ENCODE results near the gene EPB41L4B. TPM values are rescaled to one million over a fixed set of nuclear protein-coding genes. Genes with fewer than 3 reads are reported as not detected.

EPB41L4B gene
- total RNA-seq, 1 donor from 2014 or later: 4.7 TPM

DNA sequence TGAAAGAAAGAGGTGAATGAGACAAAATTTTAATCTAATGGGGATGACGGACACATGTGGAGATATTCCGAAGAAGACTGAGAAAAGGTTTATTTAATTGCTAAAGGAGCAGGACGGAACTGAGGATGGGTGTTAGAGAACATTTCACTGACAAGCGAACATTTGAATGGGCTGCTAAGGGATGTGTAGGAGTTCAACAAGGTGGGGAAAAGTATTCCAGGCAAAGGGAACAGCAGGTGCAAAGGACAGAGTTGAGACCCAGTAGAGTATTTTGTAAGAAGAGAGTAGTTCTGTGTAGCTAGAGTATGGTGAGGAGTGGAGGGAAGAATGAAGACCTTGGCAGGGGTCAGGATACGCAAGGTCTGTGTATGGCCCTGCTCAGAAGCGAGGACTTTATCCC is 106.4 kb downstream of the EPB41L4B start:
- Histone ChIP-seq H3K9me3 (no peaks in the 10 kb centered on the region), H3K27ac (no peak overlapping the region), H3K27me3 (no peaks in the 10 kb centered on the region), H3K36me3 (no peaks in the 10 kb centered on the region), H3K4me1 (no peaks in the 10 kb centered on the region), H3K4me3 (no peak overlapping the region)
- no peak for TF ChIP-seq POLR2A (IDR thresholded peaks at IDR 0.05)
- TF ChIP-seq, protein P1, sequence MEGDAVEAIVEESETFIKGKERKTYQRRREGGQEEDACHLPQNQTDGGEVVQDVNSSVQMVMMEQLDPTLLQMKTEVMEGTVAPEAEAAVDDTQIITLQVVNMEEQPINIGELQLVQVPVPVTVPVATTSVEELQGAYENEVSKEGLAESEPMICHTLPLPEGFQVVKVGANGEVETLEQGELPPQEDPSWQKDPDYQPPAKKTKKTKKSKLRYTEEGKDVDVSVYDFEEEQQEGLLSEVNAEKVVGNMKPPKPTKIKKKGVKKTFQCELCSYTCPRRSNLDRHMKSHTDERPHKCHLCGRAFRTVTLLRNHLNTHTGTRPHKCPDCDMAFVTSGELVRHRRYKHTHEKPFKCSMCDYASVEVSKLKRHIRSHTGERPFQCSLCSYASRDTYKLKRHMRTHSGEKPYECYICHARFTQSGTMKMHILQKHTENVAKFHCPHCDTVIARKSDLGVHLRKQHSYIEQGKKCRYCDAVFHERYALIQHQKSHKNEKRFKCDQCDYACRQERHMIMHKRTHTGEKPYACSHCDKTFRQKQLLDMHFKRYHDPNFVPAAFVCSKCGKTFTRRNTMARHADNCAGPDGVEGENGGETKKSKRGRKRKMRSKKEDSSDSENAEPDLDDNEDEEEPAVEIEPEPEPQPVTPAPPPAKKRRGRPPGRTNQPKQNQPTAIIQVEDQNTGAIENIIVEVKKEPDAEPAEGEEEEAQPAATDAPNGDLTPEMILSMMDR (IDR thresholded peaks at IDR 0.05): no peak
- TF ChIP-seq POLR2AphosphoS5 (IDR thresholded peaks at IDR 0.05; ENCODE audit: insufficient read depth in 1 of 2, low read depth in 1 of 2): no peak
- DNase-seq (ENCODE audit: extremely low spot score in 2 of 2): no peak
- intact Hi-C loops (cut with DNase I): no loop called here

DNA sequence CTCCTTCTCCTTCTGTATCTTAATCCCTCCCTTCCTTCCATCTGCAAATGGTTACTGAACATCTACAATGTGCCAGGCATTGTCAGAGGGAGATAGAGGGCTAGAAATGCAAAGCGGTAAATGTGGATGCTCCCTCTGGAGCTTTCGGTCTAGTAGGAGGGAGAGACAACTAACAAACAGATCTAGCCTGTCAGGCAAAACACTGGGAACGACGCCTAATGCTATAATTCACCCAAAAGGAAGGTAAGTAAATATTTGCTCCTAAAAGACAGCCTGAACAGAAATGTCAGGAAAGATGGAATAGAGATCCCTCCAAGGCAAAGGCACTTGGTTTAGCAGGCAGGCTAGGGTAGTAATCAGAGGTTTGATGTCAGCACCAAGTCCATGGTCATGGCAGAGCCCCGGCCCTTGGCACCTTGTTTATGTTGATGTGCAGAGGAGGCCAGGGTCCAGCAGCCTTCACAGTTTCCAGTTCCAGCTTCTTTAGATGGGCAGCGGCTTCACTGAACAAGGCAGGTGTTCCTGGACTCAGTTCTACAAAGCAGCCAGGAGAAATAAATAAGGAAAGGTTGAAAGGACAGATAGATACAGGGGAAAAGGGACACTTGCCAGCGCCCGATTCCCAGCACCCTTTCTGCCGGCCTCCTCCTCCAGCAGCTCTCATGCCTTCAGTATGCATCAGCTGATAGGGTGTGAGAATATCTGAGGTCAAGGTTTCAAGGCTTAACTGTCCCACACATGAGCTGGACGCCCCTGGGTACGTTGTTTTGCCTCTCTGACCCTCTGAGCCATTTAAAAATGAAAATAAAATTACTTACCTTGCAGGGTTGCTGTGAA is 107.4 kb downstream of the EPB41L4B start:
- no peak for DNase-seq (ENCODE audit: extremely low spot score in 2 of 2)
- intact Hi-C loops (cut with DNase I): no loop called here
- no peak overlapping the region for H3K27ac ChIP-seq
- H3K9me3 ChIP-seq: no peaks in the 10 kb centered on the region
- H3K36me3 ChIP-seq: no peaks in the 10 kb centered on the region
- H3K4me3 ChIP-seq: no peak overlapping the region
- H3K27me3 ChIP-seq: no peaks in the 10 kb centered on the region
- H3K4me1 ChIP-seq: no peaks in the 10 kb centered on the region
- TF ChIP-seq, protein P1 (IDR thresholded peaks at IDR 0.05): no peak
- TF ChIP-seq POLR2A (IDR thresholded peaks at IDR 0.05) (no peak), POLR2AphosphoS5 (IDR thresholded peaks at IDR 0.05; ENCODE audit: insufficient read depth in 1 of 2, low read depth in 1 of 2) (no peak)

DNA sequence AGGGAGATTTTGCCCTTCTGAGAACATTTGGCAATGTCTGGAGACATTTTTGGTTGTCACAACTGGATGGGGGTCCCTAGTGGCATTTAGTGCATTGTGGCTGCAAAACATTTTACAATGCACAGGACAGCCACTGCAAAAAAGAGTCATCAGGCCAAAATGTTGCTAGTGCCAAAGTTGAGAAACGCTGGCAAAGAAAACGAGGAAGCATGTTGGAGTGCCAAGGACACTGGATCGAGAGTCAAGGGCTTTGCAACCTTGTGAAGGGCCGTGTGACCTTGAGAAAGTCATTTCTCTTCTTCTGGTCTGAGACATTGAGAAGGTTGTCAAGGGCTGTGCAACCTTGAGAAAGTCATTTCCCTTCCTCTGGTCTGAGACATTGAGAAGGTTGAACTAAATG is 108.1 kb downstream of the EPB41L4B start:
- H3K9me3 ChIP-seq: no peaks in the 10 kb centered on the region
- intact Hi-C loops (cut with DNase I): no loop called here
- no peaks in the 10 kb centered on the region for H3K4me1 ChIP-seq
- H3K27me3 ChIP-seq: no peaks in the 10 kb centered on the region
- no peaks in the 10 kb centered on the region for H3K36me3 ChIP-seq
- TF ChIP-seq, protein P1 (IDR thresholded peaks at IDR 0.05): no peak
- TF ChIP-seq POLR2A (IDR thresholded peaks at IDR 0.05): no peak
- no peak for TF ChIP-seq POLR2AphosphoS5 (IDR thresholded peaks at IDR 0.05; ENCODE audit: insufficient read depth in 1 of 2, low read depth in 1 of 2)
- no peak overlapping the region for H3K4me3 ChIP-seq
- no peak for DNase-seq (ENCODE audit: extremely low spot score in 2 of 2)
- H3K27ac ChIP-seq: no peak overlapping the region

DNA sequence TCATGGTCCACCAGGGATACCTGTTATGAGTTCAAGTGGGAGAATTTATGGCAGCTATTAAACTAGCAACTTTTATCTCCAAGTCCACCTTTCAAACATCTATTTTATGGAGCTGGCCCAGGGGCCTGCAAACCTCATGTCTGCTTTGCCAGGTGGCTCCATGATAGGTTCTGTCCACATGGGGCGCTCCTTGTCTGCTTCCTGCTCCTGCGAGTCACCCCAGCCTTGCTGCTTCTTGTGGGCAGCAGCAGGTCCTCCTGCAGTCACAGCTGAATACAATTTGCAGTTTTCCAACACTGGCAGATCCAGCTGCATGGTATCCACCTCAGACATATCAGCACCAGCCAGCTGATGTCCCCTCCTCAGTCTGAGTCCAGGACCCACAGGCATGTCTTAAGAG is 114.2 kb downstream of the EPB41L4B start:
- H3K4me1 ChIP-seq: no peaks in the 10 kb centered on the region
- H3K27me3 ChIP-seq: no peaks in the 10 kb centered on the region
- intact Hi-C loops (cut with DNase I): no loop called here
- no peaks in the 10 kb centered on the region for H3K9me3 ChIP-seq
- H3K36me3 ChIP-seq: no peaks in the 10 kb centered on the region
- H3K4me3 ChIP-seq: no peak overlapping the region
- no peak for DNase-seq (ENCODE audit: extremely low spot score in 2 of 2)
- no peak for TF ChIP-seq POLR2A (IDR thresholded peaks at IDR 0.05)
- no peak for TF ChIP-seq POLR2AphosphoS5 (IDR thresholded peaks at IDR 0.05; ENCODE audit: insufficient read depth in 1 of 2, low read depth in 1 of 2)
- TF ChIP-seq, protein P1 (IDR thresholded peaks at IDR 0.05): no peak
- no peak overlapping the region for H3K27ac ChIP-seq

DNA sequence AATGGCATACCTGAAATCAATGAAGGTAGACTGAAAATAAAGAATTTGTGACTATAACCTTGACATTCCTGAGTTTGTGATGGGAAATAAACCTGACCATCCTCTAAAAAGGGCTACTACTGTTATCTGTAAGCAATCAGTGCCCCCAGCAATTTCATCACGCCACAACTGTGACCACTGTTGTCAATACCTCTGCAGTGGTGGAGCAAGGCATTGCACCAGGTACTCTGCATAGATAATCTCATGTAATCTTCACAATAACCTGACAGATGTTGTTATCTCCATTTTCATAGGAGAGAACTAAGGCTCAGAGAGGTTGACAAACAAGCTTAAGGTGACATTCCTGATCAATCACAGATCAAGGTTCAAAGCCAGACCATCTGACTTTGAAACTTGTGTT is 115.3 kb downstream of the EPB41L4B start:
- intact Hi-C loops (cut with DNase I): no loop called here
- no peak overlapping the region for H3K4me3 ChIP-seq
- H3K9me3 ChIP-seq: no peaks in the 10 kb centered on the region
- no peaks in the 10 kb centered on the region for H3K36me3 ChIP-seq
- H3K27me3 ChIP-seq: no peaks in the 10 kb centered on the region
- DNase-seq (ENCODE audit: extremely low spot score in 2 of 2): no peak
- TF ChIP-seq POLR2A (IDR thresholded peaks at IDR 0.05): no peak
- TF ChIP-seq, protein P1 (IDR thresholded peaks at IDR 0.05): no peak
- TF ChIP-seq POLR2AphosphoS5 (IDR thresholded peaks at IDR 0.05; ENCODE audit: insufficient read depth in 1 of 2, low read depth in 1 of 2): no peak
- H3K27ac ChIP-seq: no peak overlapping the region
- no peaks in the 10 kb centered on the region for H3K4me1 ChIP-seq
